Right lobe of liver (tissue), 6 donors: Measurements from ENCODE around the gene THEM4. TPM values are rescaled to one million over a fixed set of nuclear protein-coding genes. Genes with fewer than 3 reads are reported as not detected.

Experiments
- ATAC-seq, 4 donors: fragments of 200-7000 bp; cut with Tn5 transposase; one replicate each; pipeline ENCODE4 v1.9.1; 2020; ENCODE audit warnings: mild to moderate bottlenecking in 4 of 4, moderate library complexity in 4 of 4
- DNase-seq, 3 donors: peaks; one replicate each; pipeline ENCODE4 v3.0.0-alpha.2; 2020
- H3K27ac ChIP-seq, 3 donors: fragments of 200-600 bp; one replicate each; pipeline ENCODE4 v1.8.0; 2022
- H3K27me3 ChIP-seq, 2 donors: fragments of 200-600 bp; one replicate each; pipeline ENCODE4 v1.8.0; 2022
- H3K36me3 ChIP-seq, 4 donors: fragments of 200-600 bp; sonication (generic) in 1 of 4; one replicate each; pipeline versions ENCODE4 v1.5.1 to v1.8.0; 2017 to 2022; ENCODE audit warnings: control low read depth in 1 of 4
- H3K4me1 ChIP-seq, 4 donors: fragments of 200-600 bp; sonication (generic) in 1 of 4; one replicate each; pipeline versions ENCODE4 v1.5.1 to v1.8.0; 2017 to 2022; ENCODE audit warnings: control low read depth in 1 of 4
- H3K4me3 ChIP-seq, 3 donors: fragments of 200-600 bp; one replicate each; pipeline ENCODE4 v1.8.0; 2022
- H3K9me3 ChIP-seq, 4 donors: fragments of 200-600 bp; sonication (generic) in 1 of 4; one replicate each; pipeline versions ENCODE4 v1.5.1 to v1.8.0; 2017 to 2022; ENCODE audit warnings: control low read depth in 1 of 4
- POLR2A ChIP-seq: fragments of 450-650 bp; IDR thresholded peaks from one replicate; pipeline ENCODE4 v1.6.1; 2017; ENCODE audit warnings: antibody characterized with exemption, mild to moderate bottlenecking
- WGBS: methylation state at CpG from one replicate; pipeline ENCODE4 v1.1.6; 2018; ENCODE audit warnings: low coverage, low lambda C conversion rate; ENCODE audit not compliant: insufficient coverage; ENCODE audit errors: missing lambda C conversion rate; 5-methylcytosine and 5-hydroxymethylcytosine counted together
- intact Hi-C, 2 donors: fragments of 100-400 bp; cut with DNase I; formaldehyde crosslinking; loops; one replicate each; pipeline versions ENCODE4 v1.11.2 to v1.14.1; 2022
- total RNA-seq, 6 experiments: library from RNA; depleted of rRNA in 2 of 6; stranded (reverse); fragments of >200 nt in 2 of 6; fragmentation: NEBNext Ultra II Directional in 3 of 6; extraction: Animal tissue kit (Norgen Biotek cat#: 25700) in 3 of 6; gene quantifications; one replicate each; pipeline versions ENCODE4 v1.1.0 to v1.2.4, GENCODE V29; 2016 to 2023
- TF ChIP-seq, protein P1 (sequence below), 4 donors: fragments of 200-600 bp in 3 of 4; fragments of 450-650 bp in 1 of 4; IDR thresholded peaks; one replicate each; pipeline versions ENCODE4 v1.5.1 to v1.8.0; 2016 to 2022; ENCODE audit warnings: antibody characterized with exemption in 4 of 4, mild to moderate bottlenecking in 2 of 4
- donor health status: DM: no; HTN: yes; CAD: no.
- donor health status: DM: no; HTN: no; CAD: no.
- donor health status: DM: no; HTN: no; CAD: no.
- donor health status: DM: no; HTN: yes; CAD: no.
- donor health status: DM: no; HTN: yes; CAD: no.

THEM4 gene
- total RNA-seq, 6 experiments from 2014 or later: 8.5 to 19.1 (median 9.2) TPM

DNA sequence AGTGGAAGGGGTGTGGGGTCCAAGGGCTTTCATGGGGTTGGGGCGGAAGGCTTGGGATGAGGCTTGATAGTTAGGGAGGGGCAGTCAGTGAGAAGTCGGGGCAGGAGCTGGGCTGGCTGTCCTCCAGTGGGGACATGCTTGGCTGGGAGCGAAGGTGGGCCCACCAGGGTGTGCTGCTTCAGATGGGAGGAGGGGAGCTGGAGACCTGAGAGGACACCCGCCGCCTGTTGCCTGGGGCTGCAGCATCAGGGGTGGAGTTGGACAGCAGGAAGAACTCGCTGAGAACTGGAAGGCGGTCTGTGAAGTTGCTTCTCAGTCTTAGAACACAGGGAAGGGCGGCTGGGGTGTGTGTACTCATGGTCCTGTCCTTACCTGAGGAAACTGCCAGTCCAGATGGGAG is 57.4 kb downstream of the THEM4 start:
- DNase-seq (peak in 1 of 3 donors; percentile 21), ATAC-seq (no peak)
- no peak for TF ChIP-seq POLR2A
- TF ChIP-seq, protein P1, sequence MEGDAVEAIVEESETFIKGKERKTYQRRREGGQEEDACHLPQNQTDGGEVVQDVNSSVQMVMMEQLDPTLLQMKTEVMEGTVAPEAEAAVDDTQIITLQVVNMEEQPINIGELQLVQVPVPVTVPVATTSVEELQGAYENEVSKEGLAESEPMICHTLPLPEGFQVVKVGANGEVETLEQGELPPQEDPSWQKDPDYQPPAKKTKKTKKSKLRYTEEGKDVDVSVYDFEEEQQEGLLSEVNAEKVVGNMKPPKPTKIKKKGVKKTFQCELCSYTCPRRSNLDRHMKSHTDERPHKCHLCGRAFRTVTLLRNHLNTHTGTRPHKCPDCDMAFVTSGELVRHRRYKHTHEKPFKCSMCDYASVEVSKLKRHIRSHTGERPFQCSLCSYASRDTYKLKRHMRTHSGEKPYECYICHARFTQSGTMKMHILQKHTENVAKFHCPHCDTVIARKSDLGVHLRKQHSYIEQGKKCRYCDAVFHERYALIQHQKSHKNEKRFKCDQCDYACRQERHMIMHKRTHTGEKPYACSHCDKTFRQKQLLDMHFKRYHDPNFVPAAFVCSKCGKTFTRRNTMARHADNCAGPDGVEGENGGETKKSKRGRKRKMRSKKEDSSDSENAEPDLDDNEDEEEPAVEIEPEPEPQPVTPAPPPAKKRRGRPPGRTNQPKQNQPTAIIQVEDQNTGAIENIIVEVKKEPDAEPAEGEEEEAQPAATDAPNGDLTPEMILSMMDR (IDR thresholded peaks at IDR 0.05): no peak
- Histone ChIP-seq H3K27ac (no peak overlapping the region), H3K36me3 (no peaks in the 10 kb centered on the region), H3K27me3 (no peaks in the 10 kb centered on the region), H3K4me1 (no peaks in the 10 kb centered on the region), H3K4me3 (no peak overlapping the region), H3K9me3 (no peaks in the 10 kb centered on the region)
- 50% methylated on average over 2 of the region's 8 CpGs for WGBS
- intact Hi-C loops: no loop called here

DNA sequence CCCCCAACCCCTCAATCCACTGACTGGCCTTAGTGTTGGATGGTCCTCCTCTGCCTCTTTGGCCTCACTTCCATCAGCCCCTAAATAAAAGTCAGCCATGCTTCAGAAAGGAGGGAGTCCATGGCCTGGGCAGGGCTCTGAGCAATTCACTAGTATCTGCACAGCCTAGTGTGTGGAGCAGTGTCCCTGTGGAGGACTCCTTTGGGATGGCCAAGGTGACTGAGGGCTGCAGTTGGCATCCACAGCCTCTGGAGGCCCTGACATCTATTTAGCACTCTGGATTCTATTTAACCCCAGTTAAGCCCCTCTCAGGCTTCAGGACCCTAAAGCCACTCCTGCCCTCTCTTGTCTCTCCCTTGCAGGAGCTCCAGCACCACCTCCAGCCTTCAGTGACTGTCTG is 59.4 kb downstream of the THEM4 start:
- Histone ChIP-seq H3K4me3 (no peak overlapping the region), H3K9me3 (no peaks in the 10 kb centered on the region), H3K4me1 (no peaks in the 10 kb centered on the region), H3K27me3 (no peaks in the 10 kb centered on the region), H3K27ac (no peak overlapping the region), H3K36me3 (no peaks in the 10 kb centered on the region)
- no peak for TF ChIP-seq POLR2A
- TF ChIP-seq, protein P1 (IDR thresholded peaks at IDR 0.05): no peak
- no peak for ATAC-seq
- intact Hi-C loops: loop anchor here in 1 of 2 donors (10.0 kb wide), 1 partner anchor 265 kb away; no protein-coding TSS in a partner anchor
- peak in 1 of 3 donors; percentile 18 for DNase-seq

DNA sequence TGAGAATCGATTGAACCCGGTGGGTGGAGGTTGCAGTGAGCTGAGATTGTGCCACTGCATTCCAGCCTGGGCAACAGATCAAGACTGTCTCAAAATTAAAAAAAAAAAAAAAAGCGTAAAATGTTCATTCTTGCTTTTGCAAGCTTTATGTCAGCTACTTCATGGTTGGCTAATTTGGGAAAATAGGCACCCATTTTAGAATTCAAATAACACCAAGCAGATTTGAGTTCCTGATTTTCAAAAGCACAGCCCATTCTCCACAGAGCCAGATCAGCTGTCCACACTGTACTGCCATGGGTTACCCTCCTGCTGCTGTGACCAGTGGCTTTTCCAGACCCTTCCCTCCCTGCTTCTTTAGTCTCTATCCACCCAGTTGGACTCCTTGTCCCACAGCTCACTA is 60.2 kb downstream of the THEM4 start:
- ATAC-seq (no peak), DNase-seq (no peak)
- WGBS: 34% methylated on average over 3 of the region's 3 CpGs
- no peaks in the 10 kb centered on the region for H3K36me3 ChIP-seq
- H3K9me3 ChIP-seq: no peaks in the 10 kb centered on the region
- H3K27me3 ChIP-seq: no peaks in the 10 kb centered on the region
- TF ChIP-seq POLR2A: no peak
- TF ChIP-seq, protein P1 (IDR thresholded peaks at IDR 0.05): no peak
- H3K4me3 ChIP-seq: no peak overlapping the region
- no peak overlapping the region for H3K27ac ChIP-seq
- intact Hi-C loops: loop anchor here in 1 of 2 donors (10.0 kb wide), 1 partner anchor 264 kb away; no protein-coding TSS in a partner anchor
- no peaks in the 10 kb centered on the region for H3K4me1 ChIP-seq

DNA sequence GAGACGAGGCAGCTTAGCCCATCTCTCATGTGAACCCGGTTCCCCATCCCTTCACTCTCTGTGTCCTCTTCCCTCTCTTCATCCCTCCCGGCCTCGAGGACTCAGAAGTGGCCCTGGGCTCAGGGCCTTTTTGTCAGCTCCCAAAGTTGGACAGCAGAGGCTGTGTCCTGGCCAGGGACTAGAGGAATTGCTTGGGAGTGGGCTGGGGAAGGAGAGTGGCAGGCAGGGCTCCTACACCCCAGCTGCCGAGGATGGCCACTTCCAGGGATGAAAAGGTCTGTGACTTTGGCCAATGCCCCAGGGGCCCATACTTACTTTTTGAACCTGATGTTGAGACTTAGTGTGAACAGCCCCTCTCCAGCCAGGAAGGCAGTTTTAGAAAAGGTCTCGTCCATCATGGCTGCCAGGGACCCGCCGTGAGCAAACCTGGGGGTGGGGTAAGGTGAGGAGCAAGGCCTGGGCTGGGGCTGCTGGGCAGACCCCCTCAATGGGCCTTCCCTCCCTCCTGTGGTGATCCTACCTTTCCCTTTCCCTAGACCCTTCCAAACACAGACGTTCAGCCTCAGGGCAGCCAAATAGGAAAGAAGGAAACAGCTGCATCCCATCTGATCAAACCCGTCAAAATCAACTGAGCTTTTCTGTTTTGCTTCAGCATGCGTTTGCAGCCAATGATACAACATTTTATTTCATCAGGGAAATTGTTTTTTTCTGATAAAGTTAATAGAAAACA is 61.3 kb downstream of the THEM4 start:
- WGBS: 32% methylated on average over 4 of the region's 11 CpGs
- peak in 1 of 3 donors; percentile 28 for DNase-seq
- TF ChIP-seq, protein P1 (IDR thresholded peaks at IDR 0.05): no peak
- TF ChIP-seq POLR2A: no peak

More for the DNA sequence above, 61.3 kb downstream of the THEM4 start:
- Histone ChIP-seq H3K27me3 (no peaks in the 10 kb centered on the region), H3K36me3 (no peaks in the 10 kb centered on the region), H3K4me3 (no peak overlapping the region), H3K4me1 (no peaks in the 10 kb centered on the region), H3K27ac (no peak overlapping the region), H3K9me3 (no peaks in the 10 kb centered on the region)
- intact Hi-C loops: loop anchor here in 1 of 2 donors (10.0 kb wide), 1 partner anchor 263 kb away; no protein-coding TSS in a partner anchor
- peak; percentile 19 to 40 (median 31) for ATAC-seq
